ENCODE results near the gene CACNA1E.

CACNA1E gene

DNA sequence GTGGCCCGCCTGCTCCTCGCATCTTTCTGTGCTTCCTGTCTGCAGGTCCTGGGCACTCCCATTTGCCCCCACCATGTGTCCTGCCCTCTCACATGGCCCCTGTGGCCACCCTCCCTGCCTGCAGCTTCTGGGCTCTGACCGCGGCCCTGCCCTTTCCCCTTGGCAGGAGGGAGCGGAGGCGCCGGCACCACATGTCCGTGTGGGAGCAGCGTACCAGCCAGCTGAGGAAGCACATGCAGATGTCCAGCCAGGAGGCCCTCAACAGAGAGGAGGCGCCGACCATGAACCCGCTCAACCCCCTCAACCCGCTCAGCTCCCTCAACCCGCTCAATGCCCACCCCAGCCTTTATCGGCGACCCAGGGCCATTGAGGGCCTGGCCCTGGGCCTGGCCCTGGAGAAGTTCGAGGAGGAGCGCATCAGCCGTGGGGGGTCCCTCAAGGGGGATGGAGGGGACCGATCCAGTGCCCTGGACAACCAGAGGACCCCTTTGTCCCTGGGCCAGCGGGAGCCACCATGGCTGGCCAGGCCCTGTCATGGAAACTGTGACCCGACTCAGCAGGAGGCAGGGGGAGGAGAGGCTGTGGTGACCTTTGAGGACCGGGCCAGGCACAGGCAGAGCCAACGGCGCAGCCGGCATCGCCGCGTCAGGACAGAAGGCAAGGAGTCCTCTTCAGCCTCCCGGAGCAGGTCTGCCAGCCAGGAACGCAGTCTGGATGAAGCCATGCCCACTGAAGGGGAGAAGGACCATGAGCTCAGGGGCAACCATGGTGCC is 249.1 kb downstream of the CACNA1E start:
- Mint-ChIP-seq H3K9me3 (no peaks in the 10 kb centered on the region), H3K4me1 (no peaks in the 10 kb centered on the region), H3K4me3 (no peak overlapping the region), H3K27me3 (ENCODE audit: low read depth) (peaks cover 1% of the 10 kb centered on the region), H3K27ac (no peak overlapping the region), H3K36me3 (ENCODE audit: low read depth) (no peaks in the 10 kb centered on the region)
- TF ChIP-seq, protein P1, sequence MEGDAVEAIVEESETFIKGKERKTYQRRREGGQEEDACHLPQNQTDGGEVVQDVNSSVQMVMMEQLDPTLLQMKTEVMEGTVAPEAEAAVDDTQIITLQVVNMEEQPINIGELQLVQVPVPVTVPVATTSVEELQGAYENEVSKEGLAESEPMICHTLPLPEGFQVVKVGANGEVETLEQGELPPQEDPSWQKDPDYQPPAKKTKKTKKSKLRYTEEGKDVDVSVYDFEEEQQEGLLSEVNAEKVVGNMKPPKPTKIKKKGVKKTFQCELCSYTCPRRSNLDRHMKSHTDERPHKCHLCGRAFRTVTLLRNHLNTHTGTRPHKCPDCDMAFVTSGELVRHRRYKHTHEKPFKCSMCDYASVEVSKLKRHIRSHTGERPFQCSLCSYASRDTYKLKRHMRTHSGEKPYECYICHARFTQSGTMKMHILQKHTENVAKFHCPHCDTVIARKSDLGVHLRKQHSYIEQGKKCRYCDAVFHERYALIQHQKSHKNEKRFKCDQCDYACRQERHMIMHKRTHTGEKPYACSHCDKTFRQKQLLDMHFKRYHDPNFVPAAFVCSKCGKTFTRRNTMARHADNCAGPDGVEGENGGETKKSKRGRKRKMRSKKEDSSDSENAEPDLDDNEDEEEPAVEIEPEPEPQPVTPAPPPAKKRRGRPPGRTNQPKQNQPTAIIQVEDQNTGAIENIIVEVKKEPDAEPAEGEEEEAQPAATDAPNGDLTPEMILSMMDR (IDR thresholded peaks at IDR 0.05; ENCODE audit: unreplicated experiment in 3 of 3), result no peak

DNA sequence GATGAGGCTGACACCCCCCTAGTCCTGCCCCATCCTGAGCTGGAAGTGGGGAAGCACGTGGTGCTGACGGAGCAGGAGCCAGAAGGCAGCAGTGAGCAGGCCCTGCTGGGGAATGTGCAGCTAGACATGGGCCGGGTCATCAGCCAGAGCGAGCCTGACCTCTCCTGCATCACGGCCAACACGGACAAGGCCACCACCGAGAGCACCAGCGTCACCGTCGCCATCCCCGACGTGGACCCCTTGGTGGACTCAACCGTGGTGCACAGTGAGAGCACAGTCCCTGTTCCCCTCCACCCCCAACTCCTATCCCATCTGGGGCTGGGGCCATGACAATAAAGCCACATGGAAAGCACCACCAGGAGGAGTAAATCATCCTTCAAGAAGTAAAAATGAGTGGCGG is 250.2 kb downstream of the CACNA1E start:
- no peaks in the 10 kb centered on the region for H3K36me3 Mint-ChIP-seq (ENCODE audit: low read depth)
- no peaks in the 10 kb centered on the region for H3K27me3 Mint-ChIP-seq (ENCODE audit: low read depth)
- no peaks in the 10 kb centered on the region for H3K4me1 Mint-ChIP-seq
- TF ChIP-seq, protein P1 (IDR thresholded peaks at IDR 0.05; ENCODE audit: unreplicated experiment in 3 of 3), result no peak
- H3K9me3 Mint-ChIP-seq, result no peaks in the 10 kb centered on the region
- no peak overlapping the region for H3K27ac Mint-ChIP-seq
- no peak overlapping the region for H3K4me3 Mint-ChIP-seq

DNA sequence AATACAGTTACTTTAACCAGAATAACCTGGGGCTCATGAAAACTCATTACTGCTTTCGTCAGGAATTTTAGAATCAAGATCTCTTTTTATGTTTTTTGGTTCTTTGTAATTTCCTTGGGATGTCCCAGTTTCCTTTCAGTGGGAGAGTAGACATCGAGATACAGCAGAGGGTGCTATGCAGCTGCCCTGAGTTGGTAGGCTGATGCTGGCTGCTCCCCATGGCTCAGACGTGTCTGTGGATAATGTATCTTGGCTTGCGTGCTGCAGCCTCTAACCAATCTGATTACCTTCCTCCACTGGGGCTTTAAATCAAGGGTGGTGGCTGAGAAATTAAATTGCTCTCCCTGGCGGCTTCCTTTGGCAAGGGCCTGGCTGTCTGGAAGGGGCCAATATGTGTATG is 253.7 kb downstream of the CACNA1E start:
- no peaks in the 10 kb centered on the region for H3K36me3 Mint-ChIP-seq (ENCODE audit: low read depth)
- TF ChIP-seq, protein P1 (IDR thresholded peaks at IDR 0.05; ENCODE audit: unreplicated experiment in 3 of 3), result no peak
- no peak overlapping the region for H3K27ac Mint-ChIP-seq
- H3K4me3 Mint-ChIP-seq, result no peak overlapping the region
- H3K27me3 Mint-ChIP-seq (ENCODE audit: low read depth), result no peaks in the 10 kb centered on the region
- peaks cover 9% of the 10 kb centered on the region for H3K4me1 Mint-ChIP-seq
- no peaks in the 10 kb centered on the region for H3K9me3 Mint-ChIP-seq

DNA sequence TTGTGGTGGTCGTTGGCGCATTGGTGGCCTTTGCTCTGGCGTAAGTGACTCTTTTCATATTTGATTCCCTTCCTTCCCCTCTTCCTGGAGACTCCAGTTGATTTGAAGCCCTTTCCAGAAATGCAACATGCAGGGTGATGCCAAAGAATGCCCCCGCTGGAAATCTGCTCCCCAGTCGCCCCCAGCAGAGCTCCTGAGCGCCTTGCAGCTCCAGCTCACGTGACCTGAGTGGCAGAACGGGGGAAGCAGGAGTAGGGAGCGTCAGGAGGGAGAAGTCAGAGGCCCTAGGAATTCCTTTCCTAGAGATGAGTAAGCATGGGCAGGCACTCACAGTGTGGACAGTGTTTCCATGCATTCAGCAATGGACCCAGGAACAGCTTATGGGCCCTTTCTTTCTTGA is 255.9 kb downstream of the CACNA1E start:
- Mint-ChIP-seq H3K27ac (no peak overlapping the region), H3K9me3 (no peaks in the 10 kb centered on the region), H3K36me3 (ENCODE audit: low read depth) (no peaks in the 10 kb centered on the region), H3K4me1 (peaks cover 16% of the 10 kb centered on the region), H3K4me3 (no peak overlapping the region), H3K27me3 (ENCODE audit: low read depth) (no peaks in the 10 kb centered on the region)
- TF ChIP-seq, protein P1 (IDR thresholded peaks at IDR 0.05; ENCODE audit: unreplicated experiment in 3 of 3), result no peak

DNA sequence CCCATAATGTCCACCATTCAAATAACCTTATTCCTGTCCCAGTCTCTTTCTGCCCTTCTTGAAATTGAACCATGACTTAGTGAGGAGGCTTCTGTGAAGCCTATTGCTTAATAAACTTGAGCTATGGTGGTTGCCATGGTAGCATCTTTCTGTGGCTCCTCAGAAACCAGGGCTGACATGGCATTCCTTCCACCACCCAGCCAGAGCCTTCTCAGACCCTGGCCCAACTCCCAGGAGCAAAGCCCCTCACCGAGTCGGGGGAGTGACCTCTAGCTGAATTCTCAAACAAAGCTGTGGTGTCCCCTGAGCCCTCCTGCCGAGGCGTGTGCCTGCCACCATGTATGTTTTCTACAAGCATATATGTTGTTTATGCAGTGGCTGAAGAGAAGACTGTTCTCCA is 259.1 kb downstream of the CACNA1E start:
- TF ChIP-seq, protein P1 (IDR thresholded peaks at IDR 0.05; ENCODE audit: unreplicated experiment in 3 of 3), result no peak
- Mint-ChIP-seq H3K27ac (peak overlapping the region in 2 of 3 experiments; percentile 20 to 56), H3K36me3 (ENCODE audit: low read depth) (no peaks in the 10 kb centered on the region), H3K9me3 (no peaks in the 10 kb centered on the region), H3K27me3 (ENCODE audit: low read depth) (no peaks in the 10 kb centered on the region), H3K4me3 (no peak overlapping the region), H3K4me1 (peaks cover 16% of the 10 kb centered on the region)

DNA sequence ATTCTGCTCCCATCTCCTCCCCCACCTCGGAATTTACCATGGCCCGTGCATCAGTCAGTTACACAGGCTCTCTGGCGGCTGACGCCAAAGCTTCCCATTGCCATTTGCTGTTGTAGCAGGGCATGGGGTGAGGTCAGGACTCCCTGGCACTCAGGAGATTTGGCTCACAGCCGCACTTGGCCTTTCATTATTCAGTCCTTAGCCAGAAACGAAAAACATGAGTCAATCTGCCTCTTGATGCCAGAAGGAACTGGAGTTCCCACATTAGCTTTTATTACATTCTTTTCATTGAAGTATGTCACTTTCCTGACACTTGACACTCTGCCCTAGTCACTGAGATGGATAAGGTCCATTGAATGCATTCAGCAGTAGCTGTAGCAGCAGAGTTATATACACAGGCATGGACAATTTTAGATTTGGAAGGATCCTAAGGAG is 260.6 kb downstream of the CACNA1E start:
- Mint-ChIP-seq H3K27ac (peak overlapping the region in 1 of 3 experiments; percentile 24), H3K36me3 (ENCODE audit: low read depth) (no peaks in the 10 kb centered on the region), H3K4me1 (peaks cover 16% of the 10 kb centered on the region), H3K4me3 (no peak overlapping the region), H3K9me3 (no peaks in the 10 kb centered on the region), H3K27me3 (ENCODE audit: low read depth) (no peaks in the 10 kb centered on the region)
- TF ChIP-seq, protein P1 (IDR thresholded peaks at IDR 0.05; ENCODE audit: unreplicated experiment in 3 of 3), result no peak

Data from nephron (organoid).